HG03196 (cell line): ENCODE measurements around the gene PAGR1.

Source experiments
- ATAC-seq: cut with Tn5 transposase; IDR thresholded peaks from one replicate; pipeline ENCODE4 v1.9.1; 2021; ENCODE audit not compliant: unreplicated experiment

PAGR1 gene

GRCh38 chr16:29834079-29834478 is 18.1 kb downstream of the PAGR1 start:
- no peak for ATAC-seq

- no peak for ATAC-seq
Measured at GRCh38 chr16:29835926-29836325, 20.0 kb downstream of the PAGR1 start.

- ATAC-seq = no peak
Measured at GRCh38 chr16:29836623-29837022, 20.7 kb downstream of the PAGR1 start.

GRCh38 chr16:29837841-29838240 is 21.9 kb downstream of the PAGR1 start:
- no peak for ATAC-seq

- no peak for ATAC-seq
Measured at GRCh38 chr16:29839822-29840221, 23.9 kb downstream of the PAGR1 start.

- no peak for ATAC-seq
Measured at GRCh38 chr16:29840240-29840639, 24.3 kb downstream of the PAGR1 start.

GRCh38 chr16:29841631-29842030 is 25.7 kb downstream of the PAGR1 start:
- no peak for ATAC-seq

- no peak for ATAC-seq
Measured at GRCh38 chr16:29842732-29843346, 26.9 kb downstream of the PAGR1 start.

- ATAC-seq = no peak
Measured at GRCh38 chr16:29843931-29844330, 28.0 kb downstream of the PAGR1 start.

GRCh38 chr16:29844575-29845331 is 28.8 kb downstream of the PAGR1 start:
- ATAC-seq = no peak

GRCh38 chr16:29845656-29846055 is 29.7 kb downstream of the PAGR1 start:
- ATAC-seq = no peak

- no peak for ATAC-seq
Measured at GRCh38 chr16:29848420-29849297, 32.7 kb downstream of the PAGR1 start.

GRCh38 chr16:29849505-29849904 is 33.6 kb downstream of the PAGR1 start:
- ATAC-seq = no peak

GRCh38 chr16:29850998-29851397 is 35.0 kb downstream of the PAGR1 start:
- ATAC-seq = no peak

- no peak for ATAC-seq
Measured at GRCh38 chr16:29852654-29853053, 36.7 kb downstream of the PAGR1 start.

- ATAC-seq = no peak
Measured at GRCh38 chr16:29854520-29855100, 38.7 kb downstream of the PAGR1 start.

- no peak for ATAC-seq
Measured at GRCh38 chr16:29857133-29857760, 41.3 kb downstream of the PAGR1 start.

- ATAC-seq = no peak
Measured at GRCh38 chr16:29858149-29858849, 42.3 kb downstream of the PAGR1 start.

- ATAC-seq = no peak
Measured at GRCh38 chr16:29858974-29859373, 43.0 kb downstream of the PAGR1 start.

GRCh38 chr16:29860218-29860617 is 44.3 kb downstream of the PAGR1 start:
- no peak for ATAC-seq
